Measurements from ENCODE around the gene SHTN1.

DNA sequence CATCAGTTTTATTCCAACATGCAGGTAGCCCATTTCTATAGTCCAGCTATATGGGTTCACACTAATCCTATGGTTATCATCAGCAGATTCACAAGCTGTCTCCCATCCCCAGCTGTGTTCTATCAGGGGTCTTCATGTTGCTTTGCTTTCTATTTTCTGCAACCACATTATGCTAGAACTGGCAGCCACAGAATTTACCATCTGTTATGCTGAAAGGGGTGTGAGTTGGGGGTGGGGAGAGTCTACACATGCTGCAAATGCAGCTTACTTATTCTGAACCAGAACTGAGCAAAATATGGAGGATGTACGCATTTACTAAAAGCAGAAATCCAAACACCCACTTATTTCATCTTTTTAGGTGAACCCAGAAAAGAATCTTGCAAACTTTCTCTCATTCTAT is 32.9 kb downstream of the SHTN1 start:
- TF ChIP-seq POLR2A (IDR thresholded peaks at IDR 0.05) (no peak), POLR2AphosphoS5 (IDR thresholded peaks at IDR 0.05) (no peak)
- TF ChIP-seq, protein P1, sequence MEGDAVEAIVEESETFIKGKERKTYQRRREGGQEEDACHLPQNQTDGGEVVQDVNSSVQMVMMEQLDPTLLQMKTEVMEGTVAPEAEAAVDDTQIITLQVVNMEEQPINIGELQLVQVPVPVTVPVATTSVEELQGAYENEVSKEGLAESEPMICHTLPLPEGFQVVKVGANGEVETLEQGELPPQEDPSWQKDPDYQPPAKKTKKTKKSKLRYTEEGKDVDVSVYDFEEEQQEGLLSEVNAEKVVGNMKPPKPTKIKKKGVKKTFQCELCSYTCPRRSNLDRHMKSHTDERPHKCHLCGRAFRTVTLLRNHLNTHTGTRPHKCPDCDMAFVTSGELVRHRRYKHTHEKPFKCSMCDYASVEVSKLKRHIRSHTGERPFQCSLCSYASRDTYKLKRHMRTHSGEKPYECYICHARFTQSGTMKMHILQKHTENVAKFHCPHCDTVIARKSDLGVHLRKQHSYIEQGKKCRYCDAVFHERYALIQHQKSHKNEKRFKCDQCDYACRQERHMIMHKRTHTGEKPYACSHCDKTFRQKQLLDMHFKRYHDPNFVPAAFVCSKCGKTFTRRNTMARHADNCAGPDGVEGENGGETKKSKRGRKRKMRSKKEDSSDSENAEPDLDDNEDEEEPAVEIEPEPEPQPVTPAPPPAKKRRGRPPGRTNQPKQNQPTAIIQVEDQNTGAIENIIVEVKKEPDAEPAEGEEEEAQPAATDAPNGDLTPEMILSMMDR (IDR thresholded peaks at IDR 0.05): no peak

Measured in suprapubic skin (tissue), 4 donors.